CMK (cell line): ENCODE data around the gene DOK5.
"Not testable (repeated sequence)": the region's sequence is repeated elsewhere in the genome, so short reads cannot be mapped to it uniquely, and the experiment has no call there.

ENCODE experiments used
- DNase-seq: peaks from one replicate; pipeline ENCODE4 v3.0.0-alpha.2; 2010; ENCODE audit warnings: low read depth

Gene DOK5

GRCh38 chr20:54470697-54471096 lies 4.7 kb upstream of the DOK5 start:
- no peak for DNase-seq

- no peak for DNase-seq
Observed at GRCh38 chr20:54472607-54473006, 2.8 kb upstream of the DOK5 start.

DNA sequence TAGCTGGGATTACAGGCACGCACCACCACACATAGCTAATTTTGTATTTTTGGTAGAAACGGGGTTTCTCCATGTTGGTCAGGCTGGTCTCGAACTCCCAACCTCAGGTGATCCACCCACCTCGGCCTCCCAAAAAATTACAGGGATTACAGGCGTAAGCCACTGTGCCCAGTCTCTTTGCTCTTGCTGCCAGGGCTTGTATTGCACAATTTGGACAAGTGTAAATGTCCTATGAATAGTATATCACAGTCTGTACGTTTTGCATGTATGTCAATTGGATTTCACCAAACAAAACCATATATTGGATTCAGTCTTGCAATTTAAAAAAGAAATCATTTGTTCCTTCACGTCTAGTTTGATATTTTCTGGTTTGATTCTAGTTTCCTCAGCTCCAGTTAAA lies 2.1 kb upstream of the DOK5 start:
- no peak for DNase-seq

DNA sequence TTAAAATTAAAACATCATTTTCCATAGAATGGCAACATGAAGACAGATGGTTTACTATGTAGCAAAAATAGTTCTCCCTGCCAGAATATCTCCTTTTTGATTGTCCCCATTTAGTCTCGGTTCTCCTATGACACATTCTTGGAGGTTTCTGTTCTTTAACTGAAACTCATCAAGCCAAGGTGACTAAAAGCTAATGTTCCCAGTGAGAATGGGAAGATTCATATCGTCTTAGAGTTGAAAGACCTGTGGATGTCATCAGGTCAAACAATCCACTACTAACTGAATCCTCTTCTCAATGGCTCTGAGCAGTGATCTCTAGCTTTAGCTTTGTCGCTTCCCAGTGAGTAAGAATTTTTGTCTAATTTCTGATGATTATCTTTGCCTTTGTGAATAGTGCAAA lies 1.3 kb upstream of the DOK5 start:
- no peak for DNase-seq

- no peak for DNase-seq
Observed at GRCh38 chr20:54474866-54475265, 527 bp upstream of the DOK5 start.

- no peak for DNase-seq
Observed at GRCh38 chr20:54476169-54477009, 996 bp downstream of the DOK5 start.

GRCh38 chr20:54477191-54477955 lies 2.0 kb downstream of the DOK5 start:
- no peak for DNase-seq

DNA sequence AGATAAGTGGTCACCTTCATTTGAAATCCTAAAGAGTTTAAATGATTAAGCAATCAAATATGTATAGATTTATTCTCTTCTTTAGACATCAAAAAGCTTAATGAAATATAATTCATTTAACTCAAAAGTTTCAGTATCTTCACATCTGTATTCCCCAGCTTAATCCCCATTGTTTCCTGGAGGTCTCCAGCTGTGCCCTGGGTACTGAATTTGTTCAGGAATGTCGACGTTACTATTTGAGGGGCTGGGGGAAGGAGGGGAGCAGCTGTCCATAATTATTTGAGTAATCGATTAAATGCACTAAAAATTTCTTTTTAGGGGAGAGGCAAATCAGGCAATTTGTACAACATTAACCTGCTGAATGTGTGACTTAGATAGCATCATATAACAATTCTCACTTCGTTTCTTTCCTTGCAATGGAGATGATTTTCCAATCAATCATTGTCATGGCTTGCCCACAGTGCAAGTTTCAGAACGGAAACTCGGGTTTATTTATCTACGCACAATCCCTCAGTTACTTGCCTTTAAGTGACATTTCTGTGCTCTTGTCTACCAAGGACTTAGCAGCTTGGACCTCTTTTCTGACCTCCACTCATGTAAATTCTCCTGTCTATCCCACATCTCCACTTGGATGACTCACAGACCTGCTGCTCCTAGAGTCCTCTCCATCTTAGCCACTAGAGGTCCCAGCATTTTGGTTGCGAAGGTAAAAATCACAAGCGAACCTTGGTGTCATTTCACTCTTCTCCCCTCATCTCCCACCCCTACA lies 3.9 kb downstream of the DOK5 start:
- no peak for DNase-seq

- DNase-seq: not testable (repeated sequence)
Observed at GRCh38 chr20:54479937-54480336, 4.5 kb downstream of the DOK5 start.

GRCh38 chr20:54481442-54481841 lies 6.0 kb downstream of the DOK5 start:
- DNase-seq: no peak

DNA sequence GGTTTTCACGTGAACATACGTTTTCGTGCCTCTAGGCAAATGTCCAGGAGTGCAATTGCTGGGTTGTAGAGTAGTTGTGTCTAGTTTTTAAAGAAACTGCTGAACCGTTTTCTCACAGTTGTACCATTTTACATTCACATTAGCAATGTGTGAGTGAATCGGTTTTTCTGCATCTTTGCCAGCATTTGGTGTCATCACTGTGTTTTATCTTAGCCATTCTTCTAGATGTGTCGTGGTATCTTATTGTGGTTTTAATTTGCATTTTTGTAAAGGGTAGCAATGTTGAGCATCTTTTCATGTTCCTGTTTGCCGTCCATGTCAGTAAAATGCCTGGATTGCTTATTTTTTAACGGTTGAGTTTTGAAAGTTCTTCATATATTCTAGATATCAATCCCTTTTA lies 10.2 kb downstream of the DOK5 start:
- no peak for DNase-seq

DNA sequence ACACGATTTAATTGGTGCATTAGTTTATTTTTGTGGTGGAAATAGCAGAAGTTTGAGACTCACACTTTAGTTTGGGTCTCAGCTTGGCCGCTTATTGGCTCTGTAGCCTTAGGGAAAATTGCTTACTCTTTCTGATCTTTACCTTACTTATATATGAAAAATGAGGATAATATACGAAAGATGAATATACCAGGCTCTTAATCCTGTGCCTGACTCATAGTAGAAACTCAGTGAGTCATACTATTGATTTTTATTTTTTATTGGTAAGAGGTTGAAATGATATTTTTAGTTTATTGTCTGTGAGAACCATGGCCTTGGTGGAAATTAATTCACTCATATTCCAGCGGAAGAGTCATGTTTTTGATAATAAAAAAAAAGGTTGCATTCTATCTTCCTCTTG lies 11.2 kb downstream of the DOK5 start:
- DNase-seq: no peak

DNA sequence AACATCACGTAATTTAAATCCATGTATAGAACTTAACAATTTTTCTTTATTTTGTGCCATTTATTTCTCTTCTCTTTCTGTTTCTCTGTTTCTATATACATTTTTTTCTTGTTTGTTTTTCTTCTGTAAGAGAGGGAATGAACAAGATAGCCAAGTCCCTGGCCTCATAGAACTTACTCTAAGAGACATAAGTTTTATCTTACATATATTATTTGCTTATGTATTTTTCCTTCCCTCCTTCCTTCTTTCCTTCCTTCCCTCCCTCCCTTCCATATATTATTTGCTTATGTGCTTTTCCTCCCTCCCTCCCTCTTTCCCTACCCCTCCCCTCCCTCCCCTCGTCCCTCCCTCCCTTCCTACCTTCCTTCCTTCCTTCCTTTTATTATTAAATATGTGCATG lies 13.0 kb downstream of the DOK5 start:
- no peak for DNase-seq

- DNase-seq: no peak
Observed at GRCh38 chr20:54491506-54491905, 16.1 kb downstream of the DOK5 start.

GRCh38 chr20:54494303-54495006 lies 19.1 kb downstream of the DOK5 start:
- no peak for DNase-seq

DNA sequence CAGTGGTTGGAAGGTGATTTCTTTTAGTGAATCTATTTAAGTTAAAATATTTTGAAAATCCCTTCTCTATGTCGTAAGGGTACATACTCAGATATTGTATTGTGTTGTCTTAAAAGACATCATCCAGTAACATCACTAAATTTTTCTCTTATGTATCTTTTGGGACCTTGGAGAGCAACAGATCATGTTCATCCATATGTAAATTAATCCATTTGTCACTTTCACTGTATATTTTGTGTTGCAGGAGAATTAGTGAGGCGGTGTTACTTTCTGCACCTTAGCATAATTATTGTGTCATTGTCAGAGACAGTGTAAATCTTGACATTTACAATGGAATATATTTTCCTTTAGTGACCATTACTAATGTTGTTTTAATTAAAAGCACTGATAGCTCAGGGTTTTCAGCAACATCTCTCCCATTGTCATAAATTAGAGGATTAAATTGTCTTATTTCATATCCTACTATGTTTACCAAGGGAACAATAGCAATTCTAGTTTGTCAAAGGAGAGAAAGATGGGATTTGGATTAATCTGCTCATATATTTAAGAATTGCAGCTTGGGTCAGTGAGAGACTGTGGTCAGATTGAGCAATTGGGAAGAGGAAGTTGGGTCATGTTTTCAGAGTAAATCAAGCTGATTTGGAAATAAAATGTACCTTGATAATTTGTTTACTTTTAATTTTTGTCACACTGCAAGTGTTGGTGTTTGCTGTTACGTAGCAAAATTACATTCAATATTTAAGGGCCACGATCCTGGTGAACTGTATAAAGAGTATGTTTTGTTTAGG lies 22.7 kb downstream of the DOK5 start:
- no peak for DNase-seq

- DNase-seq: no peak
Observed at GRCh38 chr20:54499111-54499510, 23.7 kb downstream of the DOK5 start.

DNA sequence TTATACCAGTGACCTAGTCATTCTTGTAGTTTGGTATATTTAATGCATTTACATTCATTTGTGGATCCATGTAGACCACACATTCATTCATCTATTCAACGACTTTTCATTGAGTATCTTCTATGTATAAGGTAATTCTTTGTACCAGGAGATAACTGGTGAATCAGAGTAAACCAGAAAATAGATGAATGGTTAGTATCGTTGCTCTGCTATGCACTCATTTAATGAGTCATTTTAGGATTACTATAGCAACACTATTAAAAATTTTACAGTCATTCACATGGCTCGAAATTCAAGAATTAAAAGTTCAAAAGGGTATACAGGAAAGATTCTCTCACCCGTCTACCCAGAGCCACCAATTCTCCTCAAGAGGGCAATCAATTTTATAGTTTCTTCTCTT lies 26.8 kb downstream of the DOK5 start:
- no peak for DNase-seq

- DNase-seq: no peak
Observed at GRCh38 chr20:54506643-54507042, 31.2 kb downstream of the DOK5 start.

DNA sequence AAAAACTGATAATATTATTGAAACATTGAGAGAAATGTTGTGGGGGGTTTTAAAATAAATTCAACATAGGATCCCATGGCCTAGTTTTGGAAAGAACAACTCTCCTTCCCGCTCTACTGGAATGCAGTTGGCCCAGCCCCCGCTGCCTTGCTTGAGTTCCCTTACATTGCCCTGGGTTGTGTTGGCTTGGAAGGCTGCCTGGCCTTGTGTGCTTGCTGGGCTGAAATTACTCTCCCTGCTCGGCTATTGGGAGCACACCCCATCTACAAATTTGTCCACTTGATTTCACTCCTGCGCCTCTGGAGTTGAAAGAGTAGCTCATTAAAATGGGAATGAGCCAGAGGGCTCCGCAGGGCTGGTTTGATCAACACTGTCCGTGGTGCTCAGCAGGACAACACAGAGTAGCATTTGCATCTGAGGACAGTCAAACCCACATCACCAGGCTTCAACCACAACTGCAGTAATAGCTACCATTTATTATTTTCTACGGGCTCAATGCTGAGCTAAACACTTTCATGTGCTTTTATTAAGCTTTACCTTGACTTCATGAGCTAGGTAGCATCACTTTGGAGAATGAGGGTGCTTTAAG lies 35.2 kb downstream of the DOK5 start:
- no peak for DNase-seq

DNA sequence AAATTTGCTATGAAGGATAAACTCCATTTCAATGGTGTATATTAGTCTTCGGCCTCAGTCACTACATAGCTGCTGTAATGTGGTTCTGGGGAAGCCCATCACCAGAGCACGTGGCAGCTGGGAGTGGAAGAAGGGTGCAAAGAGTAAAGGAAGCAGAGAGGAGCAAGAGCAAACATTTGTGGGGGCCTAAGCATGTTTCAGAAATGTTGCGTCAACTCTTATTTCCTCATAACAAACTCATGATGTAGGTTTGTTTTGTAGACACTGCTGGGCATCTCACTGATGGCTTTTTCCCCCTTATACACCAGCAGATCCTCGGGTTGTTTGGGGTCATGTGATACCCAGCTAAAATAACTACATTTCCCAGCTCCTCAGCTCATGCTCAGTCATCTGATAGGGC lies 37.3 kb downstream of the DOK5 start:
- DNase-seq: no peak
